ENCODE results near the gene TRIM17. TPM values are rescaled to one million over a fixed set of nuclear protein-coding genes. Genes with fewer than 3 reads are reported as not detected.
A peak's percentile ranks its signal among the peaks of the same experiment; 100 is the strongest.

The TRIM17 gene
- total RNA-seq, 3 donors from 2014 or later: 7.3 to 9.5 TPM; not detected in 1

DNA sequence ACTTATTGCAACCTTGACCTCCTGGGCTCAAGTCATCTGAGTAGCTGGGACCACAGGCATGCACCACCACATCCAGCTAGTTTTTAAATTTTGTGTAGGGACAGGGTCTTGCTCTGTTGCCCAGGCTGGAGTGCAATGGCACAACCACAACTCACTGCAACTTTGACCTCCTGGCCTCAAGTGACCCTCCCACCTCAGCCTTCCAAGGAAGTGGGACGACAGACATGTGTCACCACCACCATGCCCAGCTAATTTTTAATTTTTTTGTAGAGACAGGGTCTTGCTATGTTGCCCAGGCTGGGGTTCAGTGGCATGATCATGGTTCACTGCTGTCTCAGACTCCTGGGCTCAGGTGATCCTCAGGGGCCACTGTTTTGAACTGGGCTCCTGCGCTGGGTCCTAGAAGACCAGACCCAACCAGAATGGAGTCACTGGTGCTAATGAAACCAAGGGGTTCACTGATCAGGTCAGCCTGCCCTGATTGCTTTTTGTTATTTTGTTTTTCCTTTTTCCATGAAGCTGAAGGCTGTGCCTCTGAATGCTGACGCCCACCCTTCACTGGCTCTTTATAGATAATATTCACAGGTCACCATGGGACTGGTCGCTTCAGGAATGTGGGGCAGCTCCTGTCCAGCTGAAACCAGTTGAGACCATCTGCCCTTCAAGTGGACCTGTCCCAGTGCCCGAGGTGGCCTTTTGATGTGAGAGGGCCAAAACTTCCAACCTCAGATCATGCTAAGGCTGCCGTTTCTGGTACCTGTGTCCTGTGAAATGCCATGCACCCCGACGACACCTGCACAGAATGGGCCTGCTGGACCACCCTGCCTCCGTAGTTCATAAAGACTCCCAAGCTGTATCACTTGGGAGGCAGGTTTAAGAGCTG, 4.9 kb downstream of the TRIM17 start:
- Histone ChIP-seq H3K4me3 (no peak overlapping the region), H3K36me3 (no peaks in the 10 kb centered on the region), H3K27me3 (no peaks in the 10 kb centered on the region), H3K27ac (no peak overlapping the region), H3K9me3 (no peaks in the 10 kb centered on the region), H3K4me1 (peaks cover 0 to 7% of the 10 kb centered on the region in 2 donors)
- DNase-seq (ENCODE audit: low spot score in 2 of 2): no peak
- no peak for TF ChIP-seq POLR2AphosphoS5 (IDR thresholded peaks at IDR 0.05)
- no peak for TF ChIP-seq POLR2A (IDR thresholded peaks at IDR 0.05)
- TF ChIP-seq, protein P1, sequence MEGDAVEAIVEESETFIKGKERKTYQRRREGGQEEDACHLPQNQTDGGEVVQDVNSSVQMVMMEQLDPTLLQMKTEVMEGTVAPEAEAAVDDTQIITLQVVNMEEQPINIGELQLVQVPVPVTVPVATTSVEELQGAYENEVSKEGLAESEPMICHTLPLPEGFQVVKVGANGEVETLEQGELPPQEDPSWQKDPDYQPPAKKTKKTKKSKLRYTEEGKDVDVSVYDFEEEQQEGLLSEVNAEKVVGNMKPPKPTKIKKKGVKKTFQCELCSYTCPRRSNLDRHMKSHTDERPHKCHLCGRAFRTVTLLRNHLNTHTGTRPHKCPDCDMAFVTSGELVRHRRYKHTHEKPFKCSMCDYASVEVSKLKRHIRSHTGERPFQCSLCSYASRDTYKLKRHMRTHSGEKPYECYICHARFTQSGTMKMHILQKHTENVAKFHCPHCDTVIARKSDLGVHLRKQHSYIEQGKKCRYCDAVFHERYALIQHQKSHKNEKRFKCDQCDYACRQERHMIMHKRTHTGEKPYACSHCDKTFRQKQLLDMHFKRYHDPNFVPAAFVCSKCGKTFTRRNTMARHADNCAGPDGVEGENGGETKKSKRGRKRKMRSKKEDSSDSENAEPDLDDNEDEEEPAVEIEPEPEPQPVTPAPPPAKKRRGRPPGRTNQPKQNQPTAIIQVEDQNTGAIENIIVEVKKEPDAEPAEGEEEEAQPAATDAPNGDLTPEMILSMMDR (IDR thresholded peaks at IDR 0.05): no peak
- intact Hi-C loops (cut with DNase I; ENCODE audit: low total_unique reads): no loop called here

DNA sequence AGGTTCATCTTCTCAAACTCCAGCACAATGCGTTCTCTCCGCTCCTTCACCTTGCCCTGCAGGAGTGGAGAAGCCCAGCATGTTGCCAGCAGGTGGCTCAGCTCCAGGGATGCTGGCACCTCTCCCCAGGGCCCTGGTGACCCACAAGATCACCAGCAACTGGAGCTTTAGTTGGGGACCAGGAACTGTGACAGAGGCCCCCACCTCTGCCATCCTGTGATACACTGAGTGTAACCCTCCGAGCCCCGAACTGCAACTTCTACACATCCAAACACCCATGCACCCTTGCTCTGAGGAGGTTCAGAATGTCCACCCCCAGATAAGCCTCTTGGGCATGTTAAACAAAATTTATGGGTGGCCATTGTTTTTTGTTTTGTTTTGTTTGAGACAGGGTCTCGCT, 5.5 kb downstream of the TRIM17 start:
- Histone ChIP-seq H3K9me3 (no peaks in the 10 kb centered on the region), H3K27me3 (no peaks in the 10 kb centered on the region), H3K4me1 (peaks cover 0 to 7% of the 10 kb centered on the region in 2 donors), H3K36me3 (no peaks in the 10 kb centered on the region), H3K4me3 (no peak overlapping the region), H3K27ac (no peak overlapping the region)
- intact Hi-C loops (cut with DNase I; ENCODE audit: low total_unique reads): no loop called here
- no peak for DNase-seq (ENCODE audit: low spot score in 2 of 2)
- TF ChIP-seq POLR2AphosphoS5 (IDR thresholded peaks at IDR 0.05) (no peak), POLR2A (IDR thresholded peaks at IDR 0.05) (no peak)
- TF ChIP-seq, protein P1 (IDR thresholded peaks at IDR 0.05): no peak

GRCh38 chr1:228410671-228411070, 6.0 kb downstream of the TRIM17 start:
- TF ChIP-seq POLR2AphosphoS5 (IDR thresholded peaks at IDR 0.05): no peak
- TF ChIP-seq, protein P1 (IDR thresholded peaks at IDR 0.05): no peak
- no peaks in the 10 kb centered on the region for H3K36me3 ChIP-seq
- H3K4me3 ChIP-seq: no peak overlapping the region
- no peak for DNase-seq (ENCODE audit: low spot score in 2 of 2)
- peak overlapping the region in 1 of 2 donors; percentile 43 for H3K27ac ChIP-seq
- peaks cover 3 to 7% of the 10 kb centered on the region in 2 donors for H3K4me1 ChIP-seq
- intact Hi-C loops (cut with DNase I; ENCODE audit: low total_unique reads): no loop called here
- H3K9me3 ChIP-seq: no peaks in the 10 kb centered on the region
- no peaks in the 10 kb centered on the region for H3K27me3 ChIP-seq

GRCh38 chr1:228410015-228410414, 6.6 kb downstream of the TRIM17 start:
- no peaks in the 10 kb centered on the region for H3K36me3 ChIP-seq
- TF ChIP-seq POLR2AphosphoS5 (IDR thresholded peaks at IDR 0.05) (no peak), POLR2A (IDR thresholded peaks at IDR 0.05) (no peak)
- TF ChIP-seq, protein P1 (IDR thresholded peaks at IDR 0.05): no peak
- H3K27ac ChIP-seq: peak overlapping the region; percentile 6 to 43

More at GRCh38 chr1:228410015-228410414, 6.6 kb downstream of the TRIM17 start:
- intact Hi-C loops (cut with DNase I; ENCODE audit: low total_unique reads): no loop called here
- Histone ChIP-seq H3K27me3 (no peaks in the 10 kb centered on the region), H3K9me3 (no peaks in the 10 kb centered on the region), H3K4me1 (peaks cover 8 to 14% of the 10 kb centered on the region in 2 donors), H3K4me3 (no peak overlapping the region)
- DNase-seq (ENCODE audit: low spot score in 2 of 2): no peak

Data from breast epithelium (tissue), 4 donors.